NCI-H2107 (cell line): ENCODE data around the gene ARHGEF16.

Experiments
- DNase-seq: peaks from one replicate; lab custom pipeline; 2025; lab: John Stamatoyannopoulos, UW

Gene ARHGEF16

DNA sequence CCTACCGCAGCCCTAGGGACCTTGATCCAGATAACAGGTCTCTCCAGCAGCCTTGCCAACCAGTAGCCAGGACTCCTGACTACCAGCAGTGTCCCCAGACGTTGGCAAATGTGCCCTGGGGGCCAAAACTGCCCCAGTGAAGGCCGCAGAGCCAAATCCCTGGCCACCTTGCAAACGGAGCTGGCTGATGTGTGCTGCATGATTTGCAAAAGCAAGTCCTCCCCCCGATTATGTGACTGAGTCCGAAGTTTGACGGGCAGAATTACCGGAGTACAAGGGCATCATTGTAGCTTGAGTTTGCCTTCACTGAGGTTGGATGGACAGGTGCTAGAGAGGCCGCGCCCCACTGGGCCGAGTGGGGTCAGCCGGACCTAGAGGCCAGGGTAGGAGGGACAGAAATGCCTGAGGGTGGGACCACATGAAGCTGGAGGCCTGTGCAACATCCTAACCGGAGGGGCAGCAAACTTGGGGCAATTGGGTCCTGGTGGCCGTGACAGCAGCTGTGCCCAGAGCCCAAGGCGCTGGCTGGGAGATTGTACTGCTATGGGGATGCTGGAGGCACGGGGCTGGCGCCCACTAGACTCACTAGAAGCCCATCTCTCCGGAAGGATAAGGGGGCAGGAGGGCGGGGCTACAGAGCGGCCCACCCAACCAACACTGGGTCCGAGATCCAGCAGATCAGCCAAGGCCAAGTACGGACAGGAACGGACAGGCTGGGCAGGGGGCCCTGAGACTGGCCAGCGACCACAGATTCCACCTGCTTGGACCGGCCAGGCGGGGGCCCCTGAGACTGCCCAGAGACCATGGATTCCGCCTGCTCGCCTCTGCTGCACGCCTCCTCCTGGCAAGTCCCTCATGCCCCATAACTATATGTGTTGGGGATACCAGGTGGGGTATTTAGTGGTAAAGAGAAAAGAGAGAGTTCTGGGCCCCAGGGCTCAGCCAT is 2.8 kb downstream of the ARHGEF16 start:
- DNase-seq, result no peak

DNA sequence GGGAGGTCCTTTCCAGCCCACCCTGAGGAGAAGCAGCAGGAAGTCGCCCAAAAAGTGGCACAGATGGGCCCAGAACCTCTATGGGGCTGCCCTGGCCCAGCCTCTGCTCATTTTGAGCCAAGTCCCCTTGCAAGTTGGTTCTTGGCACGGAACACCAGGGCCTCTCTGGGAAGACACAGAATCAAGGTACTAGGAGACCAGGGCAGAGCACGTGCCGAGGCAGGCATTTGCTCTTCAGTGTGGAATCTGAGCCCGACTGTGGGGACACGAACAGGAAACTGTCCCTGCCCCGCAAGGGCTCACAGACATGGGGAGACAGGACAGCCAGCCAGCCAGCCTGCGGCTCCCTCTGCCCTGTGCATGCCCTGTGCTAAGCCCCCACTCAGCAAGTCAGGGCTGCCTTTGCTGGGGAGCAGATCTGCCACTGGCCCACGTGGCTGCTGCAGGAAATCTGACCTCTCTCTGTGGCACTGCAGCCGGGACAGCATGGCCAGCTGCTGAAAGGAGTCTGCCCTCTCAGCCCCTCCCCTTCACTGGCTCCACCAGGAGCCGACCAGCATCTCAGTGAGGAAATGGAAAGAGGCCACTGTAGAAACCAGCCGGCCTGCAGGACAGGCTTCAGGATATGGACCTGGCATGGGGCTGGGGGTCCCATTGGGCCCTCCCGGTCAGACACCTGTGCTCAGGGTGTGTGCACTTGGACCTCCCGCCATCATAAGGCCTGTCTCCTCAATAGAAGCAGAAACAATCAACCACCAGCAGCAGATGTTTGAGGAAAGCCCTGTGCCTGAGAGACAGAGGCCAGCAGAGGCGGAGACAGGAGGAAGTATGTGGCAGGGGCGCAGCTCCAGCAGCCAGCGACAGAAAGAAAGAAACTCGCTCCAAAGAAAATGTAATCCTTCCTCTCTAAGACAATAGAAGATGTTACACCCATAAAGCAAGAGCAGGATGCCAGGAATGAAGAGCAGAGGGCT is 3.7 kb downstream of the ARHGEF16 start:
- DNase-seq, result no peak

DNA sequence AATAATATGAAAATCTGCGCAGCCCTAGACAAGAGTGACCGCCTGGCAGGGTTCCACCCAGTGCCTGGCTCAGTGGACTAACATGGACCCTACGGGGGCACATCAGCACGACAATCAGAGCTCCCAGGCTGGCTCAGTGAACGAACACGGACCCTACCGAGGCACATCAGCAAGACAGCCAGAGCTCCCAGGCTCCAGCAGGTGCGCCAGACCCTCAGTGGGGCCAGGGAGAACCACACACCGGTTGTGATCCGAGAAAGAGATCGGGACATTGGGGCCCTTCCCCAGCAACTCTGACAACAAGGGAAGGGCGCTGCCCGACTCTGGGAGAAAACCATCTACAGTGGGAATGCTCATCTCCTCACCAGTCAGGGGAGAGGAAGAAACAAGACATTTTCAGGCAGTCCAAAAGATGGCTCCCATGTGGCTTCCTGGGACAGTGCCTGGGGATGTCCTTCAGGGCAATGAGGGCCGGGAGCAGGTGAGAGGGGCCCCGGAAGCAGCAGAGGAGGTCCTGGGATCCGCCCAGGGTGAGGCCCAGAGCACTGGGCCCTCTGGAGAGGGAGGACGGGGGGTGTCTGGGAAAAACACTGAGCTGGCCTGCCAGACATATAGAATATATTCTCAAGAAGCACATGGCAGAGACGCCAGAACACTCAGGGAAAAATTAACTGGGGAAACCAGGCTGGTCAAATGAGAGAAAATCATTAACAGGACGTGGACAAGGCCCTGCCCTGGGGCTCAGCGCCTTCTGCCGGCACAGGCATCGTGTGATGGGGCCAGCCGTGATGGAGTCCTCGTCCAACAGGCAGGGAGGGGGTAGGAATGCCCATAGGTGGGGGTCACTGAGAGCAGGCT is 4.8 kb downstream of the ARHGEF16 start:
- no peak for DNase-seq

DNA sequence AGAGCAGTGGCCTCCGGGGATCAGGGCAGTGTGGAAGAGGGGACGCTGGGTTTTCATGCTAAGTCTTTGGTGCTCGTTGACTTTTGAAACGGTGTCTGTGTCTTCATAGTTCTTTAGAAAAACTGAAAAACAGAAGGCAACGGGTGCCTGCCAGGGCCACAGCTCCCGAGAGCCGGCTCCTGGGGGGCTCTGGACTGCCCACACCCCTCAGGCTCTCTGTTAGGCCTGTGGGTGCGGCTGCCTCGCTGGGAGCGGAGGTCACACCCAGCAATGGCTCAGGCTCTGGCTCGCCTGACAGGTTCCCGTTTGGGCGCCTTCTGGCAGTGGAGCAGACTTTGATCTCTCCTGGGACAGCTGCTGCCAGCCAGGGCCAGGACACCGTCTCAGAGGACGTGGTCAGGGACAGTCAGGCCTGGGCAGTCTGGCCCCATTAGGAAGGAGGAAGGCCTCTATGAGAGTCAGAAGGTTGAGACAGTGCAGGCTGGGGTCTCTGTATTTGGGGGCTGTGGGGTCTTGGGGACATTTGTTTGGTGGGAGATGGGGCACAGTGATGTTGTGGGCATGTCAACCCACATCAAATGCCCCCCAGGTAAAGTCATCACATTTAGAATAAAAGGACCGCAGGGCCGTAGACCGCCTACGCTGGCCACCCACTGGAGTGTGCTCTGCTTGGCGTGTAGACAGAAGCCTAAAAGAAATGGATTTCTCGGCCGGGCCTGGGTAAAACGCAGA is 5.6 kb downstream of the ARHGEF16 start:
- no peak for DNase-seq

DNA sequence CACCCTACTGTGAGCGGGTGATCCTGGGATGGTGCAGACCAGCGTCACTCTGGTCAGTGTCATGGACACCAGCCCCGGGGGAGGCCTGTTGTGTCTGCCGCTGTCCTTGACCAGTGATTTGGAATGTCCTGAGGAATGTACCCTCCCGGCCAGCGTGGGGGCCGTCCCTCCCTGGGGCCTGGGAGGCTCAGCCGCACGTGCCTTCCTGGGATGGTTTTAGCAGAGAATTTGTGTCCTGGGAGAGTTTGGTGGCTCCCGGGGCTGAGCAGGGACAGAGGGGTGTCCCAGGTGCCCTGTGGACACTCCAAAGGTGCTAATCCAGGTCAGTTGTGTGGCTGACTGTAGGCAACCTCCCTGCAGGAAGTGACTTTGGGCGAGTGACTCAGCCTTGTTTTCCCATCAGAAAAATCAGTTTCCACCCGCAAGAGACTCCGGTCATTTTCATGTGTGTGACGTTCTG is 6.2 kb downstream of the ARHGEF16 start:
- no peak for DNase-seq

DNA sequence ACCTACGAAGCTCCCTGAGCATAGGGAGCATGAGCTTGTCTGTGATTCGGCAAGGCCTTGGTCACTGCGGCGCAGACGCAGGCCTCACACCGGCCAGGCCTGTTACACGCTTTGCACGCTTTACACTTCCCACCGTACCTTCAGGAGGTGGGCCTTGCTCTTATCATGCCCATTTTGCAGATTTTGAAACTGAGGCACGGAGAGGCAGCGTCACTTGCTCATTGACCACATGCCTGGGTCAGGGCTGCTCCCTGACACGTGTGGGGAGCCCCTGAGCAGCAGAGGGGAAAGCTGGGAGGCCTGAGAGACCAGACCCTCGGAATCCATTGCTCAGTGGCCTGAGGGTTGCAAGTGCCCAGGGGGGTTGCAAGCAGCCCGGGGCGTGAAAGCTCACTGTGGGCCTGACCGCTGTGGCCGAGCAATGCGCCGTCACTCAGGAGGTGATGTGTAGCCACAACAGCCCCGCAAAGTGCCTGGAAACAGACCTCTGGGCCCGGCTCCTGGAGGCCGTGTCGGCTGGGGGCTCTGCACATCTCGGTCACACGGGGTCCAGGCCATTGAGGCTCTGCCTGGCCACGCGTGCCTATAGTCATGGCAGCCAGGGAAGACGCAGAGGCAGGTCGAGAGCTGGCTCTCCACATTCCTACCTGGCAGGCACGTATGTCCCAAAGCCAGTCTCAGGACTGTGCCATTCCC is 6.9 kb downstream of the ARHGEF16 start:
- DNase-seq, result no peak

DNA sequence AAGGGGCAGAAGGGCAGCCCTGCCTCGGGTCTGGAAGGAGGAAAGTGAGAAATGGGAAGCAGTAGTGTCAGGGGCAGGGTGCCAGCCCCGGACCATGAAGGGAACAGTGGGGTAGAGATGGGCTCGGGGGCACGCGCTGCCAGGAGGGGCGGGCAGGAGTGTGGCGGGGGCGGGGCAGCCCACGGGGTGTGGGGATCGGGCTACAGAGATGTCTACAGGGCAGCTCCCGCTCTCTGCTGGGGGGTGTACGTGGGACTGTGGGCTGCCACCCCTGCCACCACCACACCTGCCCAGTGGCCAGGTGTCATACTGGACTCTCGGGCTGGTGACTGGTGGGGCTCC is 7.4 kb downstream of the ARHGEF16 start:
- DNase-seq, result no peak

DNA sequence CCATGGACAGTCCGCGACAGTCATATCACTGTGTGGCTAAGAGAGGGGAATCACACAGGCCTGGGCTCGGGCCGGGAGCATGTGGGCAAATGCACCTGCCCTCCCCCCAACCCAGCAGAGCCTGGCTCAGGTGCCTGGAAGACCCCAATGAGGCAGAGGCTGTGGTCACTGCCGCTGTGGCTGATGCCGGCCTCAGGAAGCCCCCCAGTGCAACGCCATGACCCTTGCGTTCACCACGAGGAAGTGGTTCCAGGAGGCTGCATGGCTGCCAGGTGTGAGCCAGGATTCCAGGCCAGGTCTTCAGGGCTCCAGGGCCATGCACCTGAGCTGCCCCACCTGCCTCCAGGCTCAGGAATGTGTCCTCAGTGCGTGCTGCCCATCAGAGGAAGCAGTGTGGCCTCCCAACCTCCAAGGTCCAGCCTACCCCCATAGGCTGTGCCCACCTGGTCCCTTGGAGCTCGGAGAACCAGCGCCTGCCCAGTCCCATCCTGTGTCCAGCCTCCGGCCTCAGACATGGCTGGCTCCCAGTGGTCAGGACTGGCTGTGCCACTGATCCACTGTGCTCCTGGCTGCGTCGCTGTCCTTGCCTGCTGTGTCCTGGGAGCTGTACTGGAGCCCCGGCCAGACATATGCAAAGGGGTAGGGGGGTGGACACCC is 8.0 kb downstream of the ARHGEF16 start:
- DNase-seq, result no peak

DNA sequence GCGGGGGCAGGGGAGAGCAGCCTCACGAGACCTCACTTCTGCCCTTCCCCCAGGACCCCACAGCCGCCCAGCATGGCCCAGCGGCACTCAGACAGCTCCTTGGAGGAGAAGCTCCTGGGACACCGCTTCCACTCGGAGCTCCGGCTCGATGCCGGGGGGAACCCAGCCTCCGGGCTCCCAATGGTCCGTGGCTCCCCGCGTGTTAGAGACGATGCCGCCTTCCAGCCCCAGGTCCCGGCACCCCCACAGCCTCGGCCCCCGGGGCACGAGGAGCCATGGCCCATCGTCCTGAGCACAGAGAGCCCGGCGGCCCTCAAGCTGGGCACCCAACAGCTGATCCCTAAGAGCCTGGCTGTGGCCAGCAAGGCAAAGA is 8.5 kb downstream of the ARHGEF16 start:
- no peak for DNase-seq

DNA sequence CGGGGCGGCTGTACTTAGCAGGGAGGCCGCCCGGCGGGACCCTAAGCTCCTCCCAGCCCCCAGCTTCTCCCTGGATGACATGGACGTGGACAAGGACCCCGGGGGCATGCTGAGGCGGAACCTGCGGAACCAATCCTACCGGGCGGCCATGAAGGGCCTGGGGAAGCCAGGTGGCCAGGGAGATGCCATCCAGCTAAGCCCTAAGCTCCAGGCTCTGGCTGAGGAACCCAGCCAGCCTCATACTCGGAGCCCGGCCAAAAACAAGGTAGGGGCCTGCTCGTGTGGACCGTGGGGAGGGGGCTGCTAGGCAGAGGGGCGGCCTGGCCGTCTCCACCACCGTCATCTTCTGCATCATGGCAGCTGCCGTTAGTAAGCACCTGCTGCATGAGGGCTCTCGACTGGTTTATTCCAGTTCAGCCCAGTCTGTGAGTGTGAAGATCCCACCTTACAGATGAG is 9.0 kb downstream of the ARHGEF16 start:
- no peak for DNase-seq

DNA sequence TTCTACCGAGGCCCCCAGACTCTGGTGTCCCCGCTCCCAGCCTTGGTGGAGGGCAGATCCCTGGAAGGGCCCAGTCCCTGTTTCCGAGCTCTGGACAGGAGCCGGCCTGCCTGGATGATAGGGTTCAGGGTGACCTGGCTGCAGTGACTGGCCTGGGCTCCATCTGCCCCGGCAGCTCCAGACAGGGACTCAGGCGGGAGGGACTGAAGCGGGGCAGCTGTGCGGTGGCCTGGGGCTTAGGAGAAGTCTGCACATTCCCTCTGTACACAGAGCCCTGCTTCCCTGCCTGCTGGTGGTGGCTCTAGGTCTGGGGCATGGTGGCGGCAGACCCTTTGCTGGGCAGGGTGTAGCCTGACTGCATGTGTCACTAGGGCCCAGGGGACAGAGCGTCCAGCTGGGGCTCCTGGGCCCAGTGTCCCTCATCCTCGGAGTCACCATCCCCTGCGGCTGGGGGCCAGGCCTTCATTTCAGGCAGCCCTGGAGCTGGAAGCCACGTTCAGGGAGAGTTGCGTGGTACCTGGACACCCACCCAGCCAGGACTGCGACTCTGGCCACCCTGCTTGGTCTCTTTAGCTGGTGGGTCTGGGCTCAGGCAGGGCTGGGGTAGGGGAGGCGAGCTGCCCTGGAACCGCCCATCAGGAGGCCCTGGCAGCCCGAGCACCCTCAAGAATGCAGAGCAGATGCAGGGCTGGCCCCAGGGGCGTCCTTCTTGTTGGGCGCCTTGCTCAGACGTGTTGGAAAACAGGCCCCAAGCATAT is 9.6 kb downstream of the ARHGEF16 start:
- no peak for DNase-seq

DNA sequence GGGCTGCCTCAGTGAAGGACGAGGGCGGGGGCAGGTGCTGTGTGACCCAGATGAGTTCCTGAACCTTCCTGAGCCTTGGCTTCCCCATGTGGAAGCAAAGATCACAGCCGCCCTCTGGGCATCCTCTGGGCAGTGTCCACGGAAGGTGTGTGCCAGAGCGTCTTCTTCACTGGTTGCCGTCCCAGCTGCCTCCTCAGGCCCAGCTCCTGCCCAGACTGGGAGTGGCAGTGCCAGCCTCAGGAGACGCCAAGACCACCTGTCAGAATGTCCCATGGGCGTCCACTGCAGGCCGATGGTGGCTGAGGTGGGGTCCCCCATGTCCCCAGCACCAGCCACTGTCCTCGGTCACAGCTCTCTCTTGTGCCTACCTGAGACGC is 10.2 kb downstream of the ARHGEF16 start:
- no peak for DNase-seq

DNA sequence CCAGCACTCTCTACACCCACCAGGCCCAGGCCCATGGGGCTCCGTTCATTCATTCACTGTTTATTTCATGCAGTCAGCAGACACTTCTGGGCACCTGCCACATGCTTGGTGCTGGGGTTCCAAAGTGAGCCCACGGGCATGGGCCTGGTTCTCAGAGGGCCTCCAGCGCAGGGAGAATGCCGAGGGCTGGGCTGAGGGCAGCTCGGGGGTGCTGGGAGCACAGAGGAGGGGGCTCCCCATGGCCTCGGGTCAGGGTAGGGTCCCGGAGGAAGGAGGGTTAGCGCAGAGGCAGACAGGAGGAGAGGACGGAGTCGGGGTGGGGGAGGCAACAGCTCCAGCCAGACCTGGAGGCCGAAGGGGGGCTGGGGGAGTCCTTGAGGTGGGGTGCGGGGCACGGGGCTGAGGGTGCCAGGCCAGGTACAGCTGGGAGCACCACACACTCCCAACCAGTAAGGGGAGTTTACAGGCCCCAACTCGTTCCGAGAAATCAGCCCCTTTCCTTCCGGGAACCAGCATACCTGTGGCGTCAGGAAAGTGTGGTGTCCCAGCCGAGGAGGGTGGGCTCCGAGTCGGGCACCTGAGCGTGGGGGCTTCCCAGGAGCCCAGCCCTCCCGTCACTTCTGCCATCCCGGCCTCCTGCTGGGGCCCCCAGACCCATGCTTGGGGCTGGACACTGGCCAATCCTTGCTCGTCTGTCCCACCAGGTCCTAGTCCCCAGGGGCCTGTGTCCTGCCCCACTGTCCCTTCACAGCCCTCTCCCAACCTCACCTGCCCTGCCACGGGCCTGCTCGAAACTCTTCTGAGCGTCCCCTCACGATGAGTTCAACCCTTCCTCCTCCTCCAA is 10.8 kb downstream of the ARHGEF16 start:
- DNase-seq, result no peak

DNA sequence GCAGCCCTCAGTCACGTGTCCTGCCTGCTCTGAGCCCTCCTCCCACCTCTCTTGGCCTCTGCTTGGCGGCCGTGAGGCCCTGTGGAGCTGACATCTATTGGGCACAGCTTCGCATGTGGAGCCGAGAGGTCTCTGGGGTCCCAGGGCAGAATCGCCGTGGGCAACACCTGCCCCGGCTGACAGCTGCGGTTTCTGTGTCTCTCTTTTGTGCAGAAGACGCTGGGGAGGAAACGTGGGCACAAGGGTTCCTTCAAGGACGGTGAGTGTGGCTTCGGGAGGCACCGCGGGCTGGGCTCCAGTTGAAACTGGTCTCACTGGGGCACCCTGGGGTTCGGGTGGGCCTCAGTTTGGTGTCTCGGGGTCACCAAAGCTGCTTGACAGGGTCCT is 11.5 kb downstream of the ARHGEF16 start:
- DNase-seq, result no peak

DNA sequence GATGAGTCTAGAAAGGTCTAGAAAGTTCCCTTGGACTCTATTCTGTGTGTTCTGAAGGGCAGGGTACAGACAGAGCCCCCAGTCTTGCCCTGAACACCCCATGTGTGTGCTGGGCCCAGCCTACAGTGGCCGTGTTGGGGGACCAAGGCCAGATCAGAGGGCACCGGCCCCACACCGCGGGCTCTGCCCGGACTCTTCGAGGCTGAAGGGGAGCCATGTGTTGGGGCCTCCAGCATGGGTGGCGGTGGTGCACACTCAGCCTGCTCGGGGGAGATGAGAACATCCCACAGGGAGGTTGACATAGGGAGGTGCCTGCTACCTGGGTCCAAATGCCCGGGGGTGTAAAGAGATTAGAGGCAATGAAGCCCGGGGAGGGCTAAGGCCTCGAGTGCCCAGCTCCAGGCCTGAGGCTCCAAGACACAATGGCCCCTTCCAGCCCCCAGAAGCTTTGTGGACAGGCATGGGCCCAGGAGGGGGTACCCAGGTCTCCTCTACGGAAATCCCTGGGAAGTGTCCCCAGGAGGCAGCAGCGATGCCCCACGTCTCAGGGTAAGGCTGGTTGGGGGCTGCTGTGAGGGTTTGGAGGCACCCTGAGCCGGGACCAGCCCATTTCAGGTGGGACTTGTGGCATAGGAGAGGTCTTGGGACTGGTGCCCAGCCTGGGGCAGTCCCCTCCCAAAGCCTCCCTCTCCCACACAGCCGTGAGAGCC is 12.1 kb downstream of the ARHGEF16 start:
- DNase-seq, result no peak

DNA sequence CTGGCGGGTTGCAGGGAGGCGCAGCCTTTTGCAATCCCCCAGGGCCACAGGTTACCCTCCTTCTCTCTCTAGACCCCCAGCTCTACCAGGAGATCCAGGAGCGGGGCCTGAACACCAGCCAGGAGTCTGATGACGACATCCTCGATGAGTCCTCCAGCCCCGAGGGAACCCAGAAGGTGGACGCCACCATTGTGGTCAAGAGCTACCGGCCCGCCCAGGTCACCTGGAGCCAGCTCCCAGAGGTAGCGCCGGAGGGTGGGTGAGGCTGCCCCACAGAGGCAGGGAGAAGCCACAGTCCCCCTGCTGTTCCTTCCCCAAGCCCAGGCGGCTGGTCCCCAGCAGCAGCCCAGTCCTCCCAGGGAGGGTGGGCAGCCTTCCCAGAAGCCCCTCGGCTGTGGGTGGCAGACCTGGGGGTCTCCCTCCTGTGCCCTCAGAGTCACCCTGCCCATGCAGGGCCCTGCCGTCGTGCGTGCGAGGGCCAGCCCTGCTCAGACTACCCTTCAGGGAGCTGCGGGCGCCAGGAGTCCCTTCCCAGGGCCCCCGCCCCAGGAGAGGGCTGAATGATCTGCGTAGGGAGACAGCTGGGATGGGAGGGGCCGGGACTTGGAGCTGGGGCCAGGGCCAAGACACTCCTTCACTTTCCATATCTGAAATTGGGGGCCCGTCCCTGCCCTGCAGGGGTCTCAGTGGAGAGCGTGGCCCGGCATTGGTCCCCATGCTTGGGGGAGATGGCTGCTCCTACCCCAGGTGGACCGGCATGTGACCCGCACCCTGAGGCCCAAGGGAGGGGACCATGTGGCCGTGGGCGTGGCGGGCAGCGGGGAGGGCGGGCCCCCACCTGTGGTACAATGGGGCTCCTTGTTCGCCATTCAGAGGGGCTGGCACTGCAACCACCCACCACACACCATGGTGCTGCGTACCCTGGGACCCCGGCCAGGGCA is 12.9 kb downstream of the ARHGEF16 start:
- no peak for DNase-seq
